ENCODE measurements around the gene ARMC9. TPM values are rescaled to one million over a fixed set of nuclear protein-coding genes. Genes with fewer than 3 reads are reported as not detected.

Gene ARMC9
- total RNA-seq, 1 donor from 2014 or later = 40.8 TPM

DNA sequence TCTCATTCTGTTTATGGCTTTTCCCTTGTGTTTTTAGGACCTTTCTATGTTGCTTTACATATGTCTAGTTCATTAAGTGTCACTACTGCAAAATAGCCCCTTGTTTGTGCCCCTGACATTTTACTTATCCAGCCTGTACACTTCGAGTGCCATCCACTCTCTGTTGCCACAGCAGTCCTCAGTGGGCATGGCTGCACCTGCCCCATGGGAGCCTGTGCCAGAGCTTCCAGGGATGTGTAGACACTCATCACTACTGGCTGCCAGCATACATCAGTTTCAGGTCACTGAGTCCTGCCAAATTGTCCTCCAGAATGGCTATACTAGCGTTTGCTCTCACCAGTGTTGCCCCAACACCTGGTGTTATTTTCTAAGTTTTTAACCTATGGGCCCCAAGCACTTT lies 80.4 kb downstream of the ARMC9 start:
- no peak overlapping the region for H3K27ac Mint-ChIP-seq
- H3K4me1 Mint-ChIP-seq (ENCODE audit: low read depth) = no peaks in the 10 kb centered on the region
- DNase-seq (ENCODE audit: low spot score, unreplicated experiment) = no peak
- no peaks in the 10 kb centered on the region for H3K27me3 Mint-ChIP-seq
- H3K4me3 Mint-ChIP-seq (ENCODE audit: low read depth) = no peak overlapping the region
- TF ChIP-seq, protein P1, sequence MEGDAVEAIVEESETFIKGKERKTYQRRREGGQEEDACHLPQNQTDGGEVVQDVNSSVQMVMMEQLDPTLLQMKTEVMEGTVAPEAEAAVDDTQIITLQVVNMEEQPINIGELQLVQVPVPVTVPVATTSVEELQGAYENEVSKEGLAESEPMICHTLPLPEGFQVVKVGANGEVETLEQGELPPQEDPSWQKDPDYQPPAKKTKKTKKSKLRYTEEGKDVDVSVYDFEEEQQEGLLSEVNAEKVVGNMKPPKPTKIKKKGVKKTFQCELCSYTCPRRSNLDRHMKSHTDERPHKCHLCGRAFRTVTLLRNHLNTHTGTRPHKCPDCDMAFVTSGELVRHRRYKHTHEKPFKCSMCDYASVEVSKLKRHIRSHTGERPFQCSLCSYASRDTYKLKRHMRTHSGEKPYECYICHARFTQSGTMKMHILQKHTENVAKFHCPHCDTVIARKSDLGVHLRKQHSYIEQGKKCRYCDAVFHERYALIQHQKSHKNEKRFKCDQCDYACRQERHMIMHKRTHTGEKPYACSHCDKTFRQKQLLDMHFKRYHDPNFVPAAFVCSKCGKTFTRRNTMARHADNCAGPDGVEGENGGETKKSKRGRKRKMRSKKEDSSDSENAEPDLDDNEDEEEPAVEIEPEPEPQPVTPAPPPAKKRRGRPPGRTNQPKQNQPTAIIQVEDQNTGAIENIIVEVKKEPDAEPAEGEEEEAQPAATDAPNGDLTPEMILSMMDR (IDR thresholded peaks at IDR 0.05; ENCODE audit: unreplicated experiment) = no peak
- peaks cover 29% of the 10 kb centered on the region for H3K36me3 Mint-ChIP-seq (ENCODE audit: insufficient read depth)
- H3K9me3 Mint-ChIP-seq (ENCODE audit: low read depth) = no peaks in the 10 kb centered on the region

DNA sequence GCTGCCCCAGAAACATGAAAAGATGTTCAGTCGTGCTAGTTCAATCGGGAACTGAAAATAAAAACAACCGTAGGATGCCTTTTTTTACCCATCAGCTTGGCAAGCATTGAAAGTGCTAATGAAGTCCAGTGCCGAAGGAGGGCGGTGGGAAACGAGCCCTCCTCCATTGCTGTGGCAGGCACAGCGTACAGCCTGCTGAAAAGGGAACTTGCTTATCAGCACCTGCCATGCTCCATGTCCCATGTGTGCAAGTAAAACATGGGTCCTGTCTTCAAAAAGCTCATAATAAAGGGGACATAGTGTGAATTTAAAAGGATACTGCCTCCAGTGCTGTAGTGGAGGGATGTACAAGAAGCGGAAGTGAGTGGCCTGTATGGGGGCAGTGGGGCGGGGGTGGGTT lies 82.4 kb downstream of the ARMC9 start:
- DNase-seq (ENCODE audit: low spot score, unreplicated experiment) = no peak
- TF ChIP-seq, protein P1 (IDR thresholded peaks at IDR 0.05; ENCODE audit: unreplicated experiment) = no peak
- H3K36me3 Mint-ChIP-seq (ENCODE audit: insufficient read depth) = peaks cover 25% of the 10 kb centered on the region
- H3K27me3 Mint-ChIP-seq = no peaks in the 10 kb centered on the region
- H3K9me3 Mint-ChIP-seq (ENCODE audit: low read depth) = no peaks in the 10 kb centered on the region
- no peak overlapping the region for H3K27ac Mint-ChIP-seq
- no peak overlapping the region for H3K4me3 Mint-ChIP-seq (ENCODE audit: low read depth)
- H3K4me1 Mint-ChIP-seq (ENCODE audit: low read depth) = no peaks in the 10 kb centered on the region

- Mint-ChIP-seq H3K4me3 (ENCODE audit: low read depth) (no peak overlapping the region), H3K36me3 (ENCODE audit: insufficient read depth) (peaks cover 20% of the 10 kb centered on the region), H3K27ac (no peak overlapping the region), H3K9me3 (ENCODE audit: low read depth) (no peaks in the 10 kb centered on the region), H3K27me3 (no peaks in the 10 kb centered on the region), H3K4me1 (ENCODE audit: low read depth) (no peaks in the 10 kb centered on the region)
- TF ChIP-seq, protein P1 (IDR thresholded peaks at IDR 0.05; ENCODE audit: unreplicated experiment) = no peak
- DNase-seq (ENCODE audit: low spot score, unreplicated experiment) = no peak
These were observed 85.9 kb downstream of the ARMC9 start for GRCh38 chr2:231284296-231284695.

GRCh38 chr2:231286964-231287363 lies 88.5 kb downstream of the ARMC9 start:
- TF ChIP-seq, protein P1 (IDR thresholded peaks at IDR 0.05; ENCODE audit: unreplicated experiment) = no peak
- Mint-ChIP-seq H3K4me3 (ENCODE audit: low read depth) (no peak overlapping the region), H3K36me3 (ENCODE audit: insufficient read depth) (peaks cover 15% of the 10 kb centered on the region), H3K27ac (no peak overlapping the region), H3K4me1 (ENCODE audit: low read depth) (no peaks in the 10 kb centered on the region), H3K27me3 (no peaks in the 10 kb centered on the region), H3K9me3 (ENCODE audit: low read depth) (no peaks in the 10 kb centered on the region)
- DNase-seq (ENCODE audit: low spot score, unreplicated experiment) = no peak

- Mint-ChIP-seq H3K36me3 (ENCODE audit: insufficient read depth) (peaks cover 16% of the 10 kb centered on the region), H3K4me1 (ENCODE audit: low read depth) (no peaks in the 10 kb centered on the region), H3K27me3 (no peaks in the 10 kb centered on the region), H3K9me3 (ENCODE audit: low read depth) (no peaks in the 10 kb centered on the region), H3K4me3 (ENCODE audit: low read depth) (no peak overlapping the region), H3K27ac (no peak overlapping the region)
- TF ChIP-seq, protein P1 (IDR thresholded peaks at IDR 0.05; ENCODE audit: unreplicated experiment) = no peak
- no peak for DNase-seq (ENCODE audit: low spot score, unreplicated experiment)
These were observed 89.3 kb downstream of the ARMC9 start for GRCh38 chr2:231287696-231288095.
